HG03097 (cell line): ENCODE results near the gene PRKD2.
"Not testable (repeated sequence)": the region's sequence is repeated elsewhere in the genome, so short reads cannot be mapped to it uniquely, and the experiment has no call there.

ENCODE experiments used
- ATAC-seq: cut with Tn5 transposase; IDR thresholded peaks from one replicate; pipeline ENCODE4 v1.9.1; 2021; ENCODE audit not compliant: unreplicated experiment, low FRiP score

The PRKD2 gene

DNA sequence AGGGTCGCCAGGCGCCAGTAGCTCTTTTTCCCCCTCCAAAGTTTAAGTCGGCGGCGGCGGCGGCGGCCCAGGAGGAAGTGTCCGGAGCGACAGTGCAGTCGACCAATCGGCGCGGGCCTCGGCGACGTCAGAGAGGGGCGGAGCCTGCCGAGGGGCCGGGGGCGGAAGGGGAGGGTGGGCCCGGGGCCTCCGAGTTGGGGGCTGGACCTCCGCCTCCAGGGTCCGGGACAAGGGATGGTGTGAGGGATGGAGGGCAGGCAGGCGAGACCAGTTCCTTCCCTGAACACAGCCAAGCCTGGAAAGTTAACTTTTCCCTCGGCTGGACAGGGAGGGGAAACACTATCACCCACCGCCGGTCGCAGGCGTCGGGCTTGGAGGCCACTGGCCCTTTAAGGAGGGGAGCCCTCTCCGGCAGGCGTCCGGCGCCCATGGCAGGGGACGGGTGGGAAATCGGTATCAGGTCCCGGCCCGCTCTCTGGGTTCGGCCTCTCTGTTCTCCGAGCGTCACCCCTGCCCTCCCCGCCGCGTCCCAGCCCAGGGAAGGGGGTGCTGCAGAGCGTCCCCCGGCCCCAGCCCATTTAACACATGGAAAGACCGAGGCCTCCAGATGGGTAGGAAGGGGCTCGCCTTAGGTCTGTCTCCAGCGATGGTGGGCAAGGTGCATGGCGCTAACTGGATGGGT lies at the start of gene PRKD2:
Gene PRKD2 (minus strand): TSS at position 81 of the 682 bp plus-strand sequence. CDS start 744 bp downstream, outside the sequence.
- ATAC-seq: peak; percentile 28

DNA sequence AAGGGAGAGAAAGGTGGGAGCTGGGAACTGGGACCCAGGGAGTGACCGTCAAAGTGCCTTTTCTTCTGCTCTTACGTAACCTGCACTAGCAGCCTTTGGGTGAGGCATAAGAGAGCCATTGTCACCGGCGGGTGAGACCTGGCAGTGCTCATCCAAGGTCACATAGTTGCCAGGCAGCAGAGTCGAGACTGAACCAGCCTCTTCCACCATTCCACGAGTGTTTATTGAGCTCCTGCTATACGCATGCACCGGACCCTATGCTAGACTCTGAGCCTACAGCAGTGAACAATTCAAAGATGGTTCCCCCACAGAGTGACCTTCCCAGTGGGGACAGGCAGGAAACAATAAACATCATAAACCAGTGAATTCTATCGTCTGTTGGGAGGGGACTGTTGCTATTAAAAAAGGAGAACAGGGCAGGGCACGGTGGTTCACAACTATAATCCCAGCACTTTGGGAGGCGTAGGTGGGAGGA lies 47.9 kb upstream of the PRKD2 start:
- no peak for ATAC-seq

DNA sequence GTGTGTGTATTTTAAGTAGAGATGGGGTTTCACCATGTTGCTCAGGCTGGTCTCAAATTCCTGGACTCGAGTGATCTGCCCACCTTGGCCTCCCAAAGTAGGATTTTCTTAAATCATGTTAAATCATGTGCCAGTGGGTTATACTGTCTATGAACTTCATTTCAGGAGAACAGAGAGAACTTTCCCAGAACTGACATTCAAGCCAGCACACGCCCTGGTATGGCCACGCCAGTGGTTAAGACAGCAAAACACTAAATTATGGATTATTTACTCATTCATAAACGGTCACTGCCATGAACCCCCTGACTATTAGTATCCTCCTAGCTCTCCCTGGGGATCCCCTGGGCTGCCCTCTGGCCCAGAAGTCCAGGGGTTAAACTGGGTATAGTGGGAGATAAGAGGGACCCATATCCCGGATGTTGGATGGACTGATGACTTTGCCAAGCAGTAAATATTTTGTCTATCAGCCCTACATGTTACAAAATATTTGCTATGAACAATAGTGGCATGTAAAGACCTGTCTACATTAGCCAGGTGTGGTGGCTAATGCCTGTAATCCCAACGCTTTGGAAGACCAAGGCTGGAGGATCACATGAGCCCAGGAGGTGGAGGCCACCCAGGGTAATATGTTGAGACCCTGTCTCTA lies 45.5 kb upstream of the PRKD2 start:
- ATAC-seq: no peak

DNA sequence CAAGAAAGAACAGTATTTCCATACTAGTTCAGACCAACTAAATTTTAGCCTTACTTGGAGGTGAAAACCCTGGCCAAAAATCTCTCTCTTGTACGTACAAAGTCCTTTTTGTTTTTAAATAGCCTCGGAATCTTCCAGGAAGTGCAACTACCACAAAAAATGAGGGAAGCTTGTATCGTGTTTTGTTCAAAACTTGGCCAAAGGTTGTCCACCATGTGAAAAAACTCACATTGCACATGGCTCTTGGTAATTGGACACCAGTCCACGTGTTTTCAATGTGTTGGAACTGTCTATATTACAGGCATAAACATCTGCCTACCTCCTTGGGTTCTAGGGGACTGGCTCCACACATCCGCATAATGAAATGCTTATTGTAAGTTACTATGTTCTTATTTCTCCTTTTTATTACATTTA lies 44.5 kb upstream of the PRKD2 start:
- no peak for ATAC-seq

DNA sequence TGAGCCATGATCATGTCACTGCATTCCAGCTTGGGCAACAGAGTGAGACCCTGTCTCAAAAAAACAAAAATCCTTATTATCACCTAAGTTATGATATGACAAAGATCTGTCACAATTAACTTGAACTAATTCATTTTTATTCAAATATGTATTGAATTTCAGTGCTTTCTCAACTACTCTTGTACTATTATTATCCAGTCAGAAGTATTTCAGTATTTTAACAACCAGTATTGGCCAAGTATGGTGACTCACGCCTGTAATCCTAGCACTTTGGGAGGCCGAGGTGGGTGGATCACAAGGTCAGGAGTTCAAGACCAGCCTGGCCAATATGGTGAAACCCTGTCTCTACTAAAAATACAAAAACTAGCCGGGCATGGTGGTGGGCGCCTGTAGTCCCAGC lies 44.0 kb upstream of the PRKD2 start:
- ATAC-seq: not testable (repeated sequence)

DNA sequence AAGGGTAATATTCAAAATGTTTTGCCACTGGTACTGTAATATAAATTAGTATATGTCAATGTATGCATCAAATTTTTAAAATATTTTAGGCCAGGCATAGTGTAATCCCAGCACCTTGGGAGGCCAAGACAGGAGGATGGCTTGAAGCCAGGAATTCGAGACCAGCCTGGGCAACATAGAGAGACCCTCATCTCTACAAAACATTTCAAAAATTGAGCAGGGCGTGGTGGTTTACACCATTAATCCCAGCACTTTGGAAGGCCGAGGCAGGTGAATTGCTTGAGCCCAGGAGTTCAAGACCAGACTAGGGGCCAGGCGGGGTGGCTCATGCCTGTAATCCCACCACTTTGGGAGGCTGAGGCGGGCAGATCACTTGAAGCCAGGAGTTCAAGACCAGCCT lies 43.4 kb upstream of the PRKD2 start:
- ATAC-seq: no peak

DNA sequence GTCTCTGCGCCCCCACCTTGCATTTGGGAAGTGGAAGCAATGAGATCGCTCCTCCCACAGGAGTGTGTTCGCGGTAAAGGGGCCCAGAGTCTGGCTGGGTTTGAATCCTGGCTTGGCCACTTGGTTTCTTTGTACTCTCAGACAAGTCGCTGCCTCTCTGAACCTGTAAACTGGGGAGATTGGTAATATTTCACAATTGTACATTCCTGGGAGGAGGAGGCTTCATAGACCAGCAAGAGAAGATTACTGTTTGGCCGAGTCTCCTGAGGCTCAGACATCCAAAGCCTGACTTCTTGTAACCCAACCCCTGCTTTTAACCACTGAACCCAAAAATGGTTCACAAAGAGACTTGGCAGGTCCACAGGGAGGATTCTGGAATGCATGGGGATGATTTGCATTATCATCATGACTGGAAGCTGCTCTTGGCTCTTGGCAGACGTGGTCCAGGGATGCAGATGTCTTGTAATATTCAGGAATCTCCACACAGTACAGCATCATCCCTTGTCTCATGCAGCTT lies 43.0 kb upstream of the PRKD2 start:
- ATAC-seq: no peak

DNA sequence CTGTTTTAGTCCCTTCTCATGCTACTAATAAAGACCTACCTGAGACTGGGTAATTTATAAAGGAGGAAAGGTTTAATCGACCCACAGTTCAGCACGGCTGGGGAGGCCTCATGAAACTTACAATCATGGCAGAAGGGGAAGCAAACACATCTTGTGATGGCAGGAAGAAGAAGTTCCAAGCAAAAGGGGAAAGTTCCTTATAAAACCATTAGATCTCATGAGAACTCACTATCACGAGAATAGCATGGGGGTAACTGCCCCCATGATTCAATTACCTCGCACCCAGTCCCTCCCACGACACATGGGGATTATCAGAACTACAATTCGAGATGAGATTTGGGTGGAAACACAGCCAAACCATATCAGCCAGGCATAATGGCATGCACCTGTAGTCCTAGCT lies 42.3 kb upstream of the PRKD2 start:
- ATAC-seq: no peak

DNA sequence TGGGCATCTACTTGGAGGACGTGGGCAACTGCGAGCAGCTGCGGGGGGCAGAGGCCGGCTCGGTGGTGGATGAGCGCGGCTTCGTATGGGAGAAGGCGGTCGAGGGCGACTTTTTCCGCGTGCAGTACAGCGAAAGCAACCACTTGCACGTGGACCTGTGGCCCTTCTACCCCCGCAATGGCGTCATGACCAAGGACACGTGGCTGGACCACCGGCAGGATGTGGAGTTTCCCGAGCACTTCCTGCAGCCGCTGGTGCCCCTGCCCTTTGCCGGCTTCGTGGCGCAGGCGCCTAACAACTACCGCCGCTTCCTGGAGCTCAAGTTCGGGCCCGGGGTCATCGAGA lies 39.6 kb upstream of the PRKD2 start:
- ATAC-seq: no peak

DNA sequence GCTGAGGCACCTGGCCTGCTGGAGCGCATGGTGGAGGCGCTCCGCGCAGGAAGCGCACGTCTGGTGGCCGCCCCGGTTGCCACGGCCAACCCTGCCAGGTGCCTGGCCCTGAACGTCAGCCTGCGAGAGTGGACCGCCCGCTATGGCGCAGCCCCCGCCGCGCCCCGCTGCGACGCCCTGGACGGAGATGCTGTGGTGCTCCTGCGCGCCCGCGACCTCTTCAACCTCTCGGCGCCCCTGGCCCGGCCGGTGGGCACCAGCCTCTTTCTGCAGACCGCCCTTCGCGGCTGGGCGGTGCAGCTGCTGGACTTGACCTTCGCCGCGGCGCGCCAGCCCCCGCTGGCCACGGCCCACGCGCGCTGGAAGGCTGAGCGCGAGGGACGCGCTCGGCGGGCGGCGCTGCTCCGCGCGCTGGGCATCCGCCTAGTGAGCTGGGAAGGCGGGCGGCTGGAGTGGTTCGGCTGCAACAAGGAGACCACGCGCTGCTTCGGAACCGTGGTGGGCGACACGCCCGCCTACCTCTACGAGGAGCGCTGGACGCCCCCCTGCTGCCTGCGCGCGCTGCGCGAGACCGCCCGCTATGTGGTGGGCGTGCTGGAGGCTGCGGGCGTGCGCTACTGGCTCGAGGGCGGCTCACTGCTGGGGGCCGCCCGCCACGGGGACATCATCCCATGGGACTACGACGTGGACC lies 39.1 kb upstream of the PRKD2 start:
- no peak for ATAC-seq

DNA sequence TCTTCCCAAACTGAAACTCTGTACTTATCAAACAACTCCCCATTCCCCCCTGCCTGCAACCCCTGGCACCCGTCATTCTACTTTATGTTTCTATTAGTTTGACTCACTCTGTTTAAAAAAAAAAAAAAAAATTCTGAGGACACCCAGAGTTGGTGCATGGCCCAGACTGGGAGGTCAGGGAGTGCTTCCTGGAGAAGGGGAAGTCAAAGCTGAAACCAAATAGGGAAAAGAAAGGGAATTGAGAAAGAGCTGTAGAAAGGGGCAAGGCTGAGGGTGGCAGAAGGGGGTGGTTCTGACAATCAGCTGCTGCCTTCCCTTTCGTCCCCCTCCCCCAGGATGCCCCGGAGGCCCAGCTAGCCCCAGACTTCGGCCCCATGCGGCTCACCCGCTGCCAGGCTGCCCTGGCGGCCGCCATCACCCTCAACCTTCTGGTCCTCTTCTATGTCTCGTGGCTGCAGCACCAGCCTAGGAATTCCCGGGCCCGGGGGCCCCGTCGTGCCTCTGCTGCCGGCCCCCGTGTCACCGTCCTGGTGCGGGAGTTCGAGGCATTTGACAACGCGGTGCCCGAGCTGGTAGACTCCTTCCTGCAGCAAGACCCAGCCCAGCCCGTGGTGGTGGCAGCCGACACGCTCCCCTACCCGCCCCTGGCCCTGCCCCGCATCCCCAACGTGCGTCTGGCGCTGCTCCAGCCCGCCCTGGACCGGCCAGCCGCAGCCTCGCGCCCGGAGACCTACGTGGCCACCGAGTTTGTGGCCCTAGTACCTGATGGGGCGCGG lies 38.4 kb upstream of the PRKD2 start:
- ATAC-seq: no peak

DNA sequence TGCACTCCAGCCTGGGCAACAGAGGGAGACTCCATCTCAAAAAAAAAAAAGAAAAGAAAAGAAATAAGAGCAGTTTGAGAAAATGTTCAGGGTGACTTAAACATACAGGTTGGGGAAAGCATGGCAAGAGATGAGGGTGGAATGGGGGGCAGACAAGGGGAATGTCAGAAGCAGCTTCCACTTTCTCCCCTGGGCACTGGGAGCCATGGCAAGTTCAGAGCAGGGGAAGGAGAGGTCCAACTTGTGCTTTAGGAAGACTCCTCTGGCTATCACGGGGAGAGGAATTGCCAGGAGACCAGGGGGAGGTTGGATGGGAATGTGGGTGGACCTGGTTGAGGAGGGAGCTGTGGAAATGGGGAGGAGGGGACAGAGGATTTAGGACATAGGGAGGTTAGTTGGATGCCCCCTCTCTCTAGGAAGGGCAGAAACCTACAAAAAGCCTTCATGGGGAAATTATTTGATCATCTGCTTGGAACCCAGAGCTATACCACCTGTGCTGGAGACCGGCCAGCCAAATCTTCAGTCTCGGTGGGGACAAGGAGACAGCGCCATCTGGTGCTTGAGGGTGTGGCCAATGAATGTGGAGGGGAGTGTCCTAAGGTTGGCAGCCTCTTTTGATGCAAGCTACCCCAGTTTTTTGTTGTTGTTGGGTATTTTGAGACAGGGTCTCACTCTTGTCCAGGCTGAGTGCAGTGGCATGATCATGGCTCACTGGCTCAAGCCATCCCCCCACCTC lies 36.7 kb upstream of the PRKD2 start:
- no peak for ATAC-seq

DNA sequence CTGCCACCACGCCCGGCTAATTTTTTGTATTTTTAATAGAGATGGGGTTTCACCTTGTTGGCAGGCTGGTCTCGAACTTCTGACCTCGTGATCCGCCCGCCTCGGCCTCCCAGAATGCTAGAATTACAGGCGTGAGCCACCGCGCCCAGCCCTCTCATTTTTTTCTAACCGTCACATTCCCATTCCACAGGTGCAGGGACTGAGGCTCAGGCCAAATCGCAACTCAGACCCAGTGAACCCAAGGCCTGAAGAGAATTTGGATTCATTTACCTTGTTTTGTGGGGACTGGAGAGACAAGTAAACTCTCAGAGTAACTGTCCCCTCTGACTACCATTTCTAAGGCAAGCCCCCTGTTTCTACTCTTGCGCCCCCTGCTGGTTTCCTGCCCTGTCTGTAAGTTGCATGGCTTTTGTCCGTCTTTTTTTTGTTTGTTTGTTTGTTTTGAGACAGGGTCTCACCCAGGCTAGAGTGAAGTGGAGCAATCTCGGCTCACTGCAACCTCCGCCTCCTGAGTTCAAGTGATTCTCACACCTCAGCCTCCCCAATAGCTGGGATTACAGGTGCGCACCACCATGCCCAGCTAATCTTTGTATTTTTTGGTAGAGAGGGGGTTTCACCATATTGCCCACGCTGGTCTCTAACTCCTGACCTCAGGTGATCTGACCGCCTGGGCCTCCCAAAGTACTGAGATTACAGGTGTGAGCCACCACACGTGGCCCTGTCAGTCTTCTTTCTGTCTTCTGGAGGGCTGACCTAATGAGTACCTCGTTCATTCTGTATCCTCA lies 31.6 kb upstream of the PRKD2 start:
- ATAC-seq: no peak

DNA sequence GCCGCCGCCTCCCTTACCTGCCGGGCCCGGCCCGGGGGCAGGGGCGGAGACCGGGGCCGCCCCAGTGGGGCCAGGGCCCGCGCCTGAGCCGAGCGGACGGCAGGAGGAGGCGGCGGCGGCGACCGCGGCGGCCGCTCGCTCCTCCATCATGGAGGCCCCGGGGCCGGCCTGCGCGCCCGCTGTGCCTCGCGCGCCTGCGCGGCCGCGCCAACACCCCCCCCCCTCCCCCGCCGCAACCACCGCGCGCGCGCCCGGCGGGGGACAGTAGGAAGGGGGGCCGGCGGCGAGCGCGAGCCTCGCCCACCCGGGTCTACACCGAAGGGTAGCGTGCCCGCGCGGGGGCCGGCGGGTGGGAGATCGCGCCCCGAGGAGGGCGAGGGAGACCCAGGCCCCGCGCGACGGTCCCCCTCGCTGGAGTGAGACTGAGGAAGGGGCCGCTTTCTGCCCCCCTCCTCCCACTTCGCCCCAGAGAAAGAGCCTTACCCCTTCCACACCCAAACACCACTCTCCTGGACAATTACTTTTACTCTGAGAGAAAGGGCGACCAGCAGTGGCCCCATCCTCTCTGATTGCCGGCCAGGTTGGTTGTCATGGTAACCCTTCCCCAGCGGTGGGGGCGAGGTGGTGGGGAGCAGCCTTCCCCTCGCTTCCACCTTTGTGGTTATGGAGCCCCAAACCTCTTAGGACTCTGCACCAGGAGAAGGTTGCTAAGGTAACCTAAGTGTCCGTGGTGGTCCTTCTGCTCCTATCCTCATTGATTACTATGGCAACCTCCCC lies 29.6 kb upstream of the PRKD2 start, which contains the start of gene STRN4:
Gene STRN4 (minus strand): TSS at position 170 of the 777 bp plus-strand sequence. CDS start 20 bp downstream, at position 150.
- peak; percentile 43 for ATAC-seq

DNA sequence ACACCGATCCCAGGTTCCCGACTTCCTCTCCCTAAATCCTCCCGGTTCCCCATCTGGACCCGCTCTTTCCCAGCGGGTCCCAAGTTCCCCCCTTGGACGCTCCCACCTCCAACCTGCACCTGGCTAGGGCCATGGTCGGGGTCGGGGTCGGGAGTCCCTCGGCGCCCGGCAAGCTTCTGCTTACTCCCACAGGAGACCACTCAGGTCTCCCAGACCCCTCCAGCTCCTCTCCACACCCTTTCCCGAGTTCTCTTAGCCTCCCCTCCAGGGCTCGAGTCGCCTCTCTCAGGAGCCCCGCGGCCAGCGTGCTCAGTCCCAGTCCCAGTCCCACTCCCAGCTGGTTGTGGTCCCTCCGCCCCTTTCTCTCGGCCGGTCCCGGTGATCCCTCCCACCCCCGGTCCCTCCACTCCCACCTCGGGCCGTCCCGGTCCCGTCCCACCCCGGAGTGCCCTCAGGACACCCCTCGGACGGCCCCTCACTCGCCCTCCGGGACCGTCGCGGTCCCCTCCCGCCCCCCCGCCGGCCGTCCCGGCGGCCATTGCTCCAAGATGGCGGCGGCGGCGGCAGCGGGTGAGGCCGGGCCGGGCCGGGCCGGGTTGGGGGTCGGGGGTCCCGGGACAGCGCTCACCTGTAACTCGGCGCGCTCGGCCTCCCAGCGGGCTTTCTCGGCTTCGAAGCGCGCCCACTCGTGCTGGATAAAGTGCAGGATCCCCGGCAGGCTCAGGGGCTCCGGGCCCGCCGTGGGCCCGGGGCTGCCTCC lies 28.8 kb upstream of the PRKD2 start, which contains the start of gene FKRP:
Gene FKRP (plus strand): TSS at position 537 of the 760 bp plus-strand sequence. CDS start 9,394 bp downstream, outside the sequence.
- peak; percentile 45 for ATAC-seq

DNA sequence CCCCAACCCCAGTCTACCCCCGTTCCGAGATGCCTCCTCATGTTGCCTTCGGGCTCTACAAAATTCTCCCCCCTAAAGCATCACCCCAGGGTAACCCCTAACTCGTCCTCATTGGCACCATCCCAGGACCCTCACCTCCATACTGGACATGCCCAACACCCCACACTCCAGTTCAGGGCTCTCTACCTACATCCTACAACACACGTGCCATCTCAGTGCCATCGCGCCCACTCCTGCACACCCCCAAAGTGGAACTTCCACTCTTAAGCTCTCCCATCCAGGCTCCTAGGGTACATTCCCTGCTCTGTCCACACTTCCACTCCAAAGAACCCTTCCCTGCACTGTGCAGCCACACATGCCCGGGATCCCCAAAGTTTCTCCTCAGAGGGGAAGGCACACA lies 28.1 kb upstream of the PRKD2 start:
- no peak for ATAC-seq

DNA sequence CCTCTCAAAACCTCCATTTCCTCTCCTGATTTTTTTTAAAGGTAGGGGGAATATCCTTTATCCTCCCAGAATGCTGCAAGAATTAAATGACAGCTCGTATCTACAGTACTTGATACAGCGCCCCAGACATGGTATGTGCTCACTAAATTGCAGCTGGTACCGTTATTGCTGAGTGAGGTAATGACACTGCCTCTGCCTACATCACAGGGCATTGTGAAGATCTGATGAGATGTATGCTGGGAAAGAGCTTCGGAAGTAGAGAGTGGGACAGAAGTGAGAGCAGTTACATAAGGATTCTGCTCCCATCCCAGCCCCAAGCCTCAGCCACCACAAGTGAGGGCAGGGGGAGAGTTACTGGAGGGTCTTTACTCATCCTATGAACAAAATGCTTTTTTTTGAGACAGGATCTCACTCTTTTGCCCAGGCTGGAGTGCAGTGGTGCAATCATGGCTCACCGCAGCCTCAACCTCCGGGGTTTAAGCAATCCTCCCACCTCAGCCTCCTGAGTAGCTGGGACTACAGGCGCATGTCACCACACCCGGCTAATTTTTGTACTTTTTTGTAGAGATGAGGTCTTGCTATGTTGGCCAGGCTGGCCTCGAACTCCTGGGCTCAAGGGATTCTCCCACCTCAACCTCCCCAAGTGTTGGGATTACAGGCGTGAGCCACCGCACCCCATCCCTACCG lies 27.2 kb upstream of the PRKD2 start:
- no peak for ATAC-seq
